Ramos (cell line): ENCODE measurements around the gene SHMT2.
"Not testable (repeated sequence)": the region's sequence is repeated elsewhere in the genome, so short reads cannot be mapped to it uniquely, and the experiment has no call there.

ENCODE experiments used
- in situ Hi-C: fragments of 300-500 bp; cut with MboI; formaldehyde crosslinking; loops from one replicate; pipeline ENCODE4 v1.14.3; 2022; ENCODE audit warnings: low sequenced_read_pairs; ENCODE audit not compliant: unreplicated experiment

The SHMT2 gene

GRCh38 chr12:57248934-57249742 is 19.6 kb downstream of the SHMT2 start:
- in situ Hi-C loops, result loop anchor here (5.0 to 25.0 kb wide), 4 partner anchors 37 to 638 kb away; partner anchors contain the start of genes CDK4, CYP27B1, EEF1AKMT3 and GLI1

- in situ Hi-C loops, result no loop called here
Observed at GRCh38 chr12:57250541-57250940, 21.0 kb downstream of the SHMT2 start.

- in situ Hi-C loops, result no loop called here
Observed at GRCh38 chr12:57250956-57251355, 21.4 kb downstream of the SHMT2 start, which contains the start of gene STAC3. TSS of gene STAC3 (minus strand) at chr12:57251187. CDS start at chr12:57249636, 1,551 bp downstream.

GRCh38 chr12:57254506-57255280 is 25.2 kb downstream of the SHMT2 start:
- in situ Hi-C loops, result no loop called here

- in situ Hi-C loops, result no loop called here
Observed at GRCh38 chr12:57255916-57256315, 26.4 kb downstream of the SHMT2 start.

GRCh38 chr12:57258977-57259970 is 29.8 kb downstream of the SHMT2 start:
- in situ Hi-C loops, result no loop called here

GRCh38 chr12:57260366-57260765 is 30.9 kb downstream of the SHMT2 start:
- in situ Hi-C loops, result no loop called here

- in situ Hi-C loops, result no loop called here
Observed at GRCh38 chr12:57261428-57261865, 31.9 kb downstream of the SHMT2 start.

- in situ Hi-C loops, result no loop called here
Observed at GRCh38 chr12:57262126-57262822, 32.8 kb downstream of the SHMT2 start.

GRCh38 chr12:57263096-57263495 is 33.6 kb downstream of the SHMT2 start:
- in situ Hi-C loops, result no loop called here

GRCh38 chr12:57266681-57267080 is 37.2 kb downstream of the SHMT2 start:
- in situ Hi-C loops, result no loop called here

GRCh38 chr12:57268264-57268663 is 38.8 kb downstream of the SHMT2 start:
- in situ Hi-C loops, result no loop called here

GRCh38 chr12:57270966-57271470 is 41.5 kb downstream of the SHMT2 start:
- in situ Hi-C loops, result no loop called here

GRCh38 chr12:57272337-57273151 is 43.0 kb downstream of the SHMT2 start:
- in situ Hi-C loops, result no loop called here

GRCh38 chr12:57273516-57273915 is 44.0 kb downstream of the SHMT2 start:
- in situ Hi-C loops, result no loop called here

- in situ Hi-C loops, result not testable (repeated sequence)
Observed at GRCh38 chr12:57276233-57276632, 46.7 kb downstream of the SHMT2 start.

- in situ Hi-C loops, result no loop called here
Observed at GRCh38 chr12:57276935-57277563, 47.5 kb downstream of the SHMT2 start.
